CD8-positive, alpha-beta memory T cell (primary cell): ENCODE measurements around the gene IL17C. TPM values are rescaled to one million over a fixed set of nuclear protein-coding genes. Genes with fewer than 3 reads are reported as not detected.

Source experiments
- CTCF ChIA-PET: fragments of 350-600 bp; sonication (Branson Sonifier 250); formaldehyde crosslinking; loops from one replicate; lab custom pipeline; 2021; ENCODE audit warnings: antibody characterized with exemption; lab: Charles Lee
- POLR2A ChIA-PET: fragments of 350-600 bp; sonication (Branson Sonifier 250); formaldehyde crosslinking; loops from one replicate; lab custom pipeline; 2021; ENCODE audit warnings: antibody characterized with exemption; lab: Charles Lee
- DNase-seq, 5 donors: peaks; one replicate each; pipeline versions ENCODE4 v3.0.0 to v3.0.0-alpha.2; 2020 to 2022; ENCODE audit warnings: mixed read lengths in 1 of 5
- H3K27ac ChIP-seq: one replicate; pipeline ENCODE4 v1.7.0; 2013; ENCODE audit warnings: low read depth, mild to moderate bottlenecking, low read length, moderate library complexity
- H3K27me3 ChIP-seq: 2 replicates; pipeline ENCODE4 v1.7.0; 2013; ENCODE audit warnings: low read length, mild to moderate bottlenecking; ENCODE audit not compliant: insufficient read depth, poor library complexity, severe bottlenecking
- H3K36me3 ChIP-seq: 2 replicates; pipeline ENCODE4 v1.7.0; 2013; ENCODE audit warnings: mild to moderate bottlenecking, low read length, moderate library complexity; ENCODE audit not compliant: insufficient read depth
- H3K4me1 ChIP-seq: 2 replicates; pipeline ENCODE4 v1.7.0; 2013; ENCODE audit warnings: mild to moderate bottlenecking, low read length, moderate library complexity; ENCODE audit not compliant: insufficient read depth
- H3K4me3 ChIP-seq: 2 replicates; pipeline ENCODE4 v1.7.0; 2013; ENCODE audit warnings: mild to moderate bottlenecking, low read length
- H3K9me3 ChIP-seq: 2 replicates; pipeline ENCODE4 v1.7.0; 2013; ENCODE audit warnings: mild to moderate bottlenecking, low read length
- H3K27ac Mint-ChIP-seq, 8 donors: one replicate each; pipeline ENCODE4 v1.8.0; 2020 to 2021; ENCODE audit warnings: mixed read lengths in 8 of 8, mild to moderate bottlenecking in 6 of 8, inconsistent platforms in 3 of 8, moderate library complexity in 3 of 8
- H3K27me3 Mint-ChIP-seq, 2 donors: one replicate each; pipeline ENCODE4 v1.8.0; 2020 to 2021; ENCODE audit warnings: mixed read lengths in 2 of 2, mild to moderate bottlenecking in 1 of 2, moderate library complexity in 1 of 2
- H3K36me3 Mint-ChIP-seq, 3 donors: one replicate each; pipeline ENCODE4 v1.8.0; 2020 to 2021; ENCODE audit warnings: mixed read lengths in 3 of 3, inconsistent platforms in 1 of 3, mild to moderate bottlenecking in 1 of 3
- H3K4me1 Mint-ChIP-seq, 3 donors: one replicate each; pipeline ENCODE4 v1.8.0; 2020 to 2021; ENCODE audit warnings: mixed read lengths in 3 of 3, inconsistent platforms in 1 of 3, mild to moderate bottlenecking in 1 of 3
- H3K4me3 Mint-ChIP-seq, 7 donors: one replicate each; pipeline ENCODE4 v1.8.0; 2020 to 2021; ENCODE audit warnings: mixed read lengths in 7 of 7, mild to moderate bottlenecking in 6 of 7, moderate library complexity in 4 of 7, inconsistent platforms in 2 of 7
- H3K9me3 Mint-ChIP-seq, 5 donors: one replicate each; pipeline ENCODE4 v1.8.0; 2020 to 2022; ENCODE audit warnings: mixed read lengths in 5 of 5, mild to moderate bottlenecking in 3 of 5, moderate library complexity in 2 of 5, inconsistent platforms in 1 of 5
- polyA plus RNA-seq: library from polyadenylated mRNA; unstranded; fragments of 300-500 nt; fragmentation: Illumina TruSeq; gene quantifications from one replicate; pipeline ENCODE4 v1.2.3, GENCODE V29; 2021
- total RNA-seq, 2 experiments: library from RNA; stranded (reverse); gene quantifications; one replicate each; pipeline ENCODE4 v1.2.3, GENCODE V29; 2021

IL17C gene
- total and polyA plus RNA-seq, 3 experiments from 2014 or later: 0.22 TPM; not detected in 2

GRCh38 chr16:88617268-88618031 is 20.9 kb upstream of the IL17C start:
- H3K4me3 Mint-ChIP-seq: peak overlapping the region in 1 of 7 donors; percentile 35
- ChIA-PET CTCF (interaction anchor here (0.8 to 1.8 kb wide), 4 partner anchors 16 to 120 kb away, joined by 3 to 6 read pairs (median 4); no protein-coding TSS in a partner anchor), POLR2A (no interaction called here)
- peaks cover 0 to 2% (median 2%) of the 10 kb centered on the region in 5 donors for H3K9me3 Mint-ChIP-seq
- H3K27ac Mint-ChIP-seq: peak overlapping the region; percentile 97 to 100 (median 100)
- Histone ChIP-seq H3K27me3 (no peaks in the 10 kb centered on the region), H3K9me3 (no peaks in the 10 kb centered on the region), H3K4me1 (peaks cover 36% of the 10 kb centered on the region), H3K27ac (peak overlapping the region; percentile 80), H3K36me3 (peaks cover 21% of the 10 kb centered on the region), H3K4me3 (no peak overlapping the region)
- peaks cover 0 to 75% (median 13%) of the 10 kb centered on the region in 3 donors for H3K36me3 Mint-ChIP-seq
- peaks cover 0 to 4% of the 10 kb centered on the region in 2 donors for H3K27me3 Mint-ChIP-seq
- DNase-seq: no peak
- peaks cover 33 to 65% (median 51%) of the 10 kb centered on the region in 3 donors for H3K4me1 Mint-ChIP-seq

GRCh38 chr16:88618182-88618955 is 20.0 kb upstream of the IL17C start:
- ChIA-PET CTCF (interaction anchor here (0.9 to 3.2 kb wide), 5 partner anchors 15 to 119 kb away, joined by 3 to 17 read pairs (median 5); partner anchors contain the start of genes IL17C and ZC3H18), POLR2A (interaction anchor here (0.8 to 3.1 kb wide), 3 partner anchors 10 to 84 kb away, joined by 3 to 29 read pairs (median 26); no protein-coding TSS in a partner anchor)
- Mint-ChIP-seq H3K27ac (peak overlapping the region; percentile 97 to 100 (median 100)), H3K36me3 (peaks cover 0 to 75% (median 9%) of the 10 kb centered on the region in 3 donors), H3K27me3 (peaks cover 0 to 4% of the 10 kb centered on the region in 2 donors), H3K4me1 (peaks cover 33 to 65% (median 46%) of the 10 kb centered on the region in 3 donors), H3K4me3 (peak overlapping the region in 3 of 7 donors; percentile 26 to 77 (median 35)), H3K9me3 (peaks cover 0 to 2% (median 2%) of the 10 kb centered on the region in 5 donors)
- peaks cover 25% of the 10 kb centered on the region for H3K36me3 ChIP-seq
- no peaks in the 10 kb centered on the region for H3K9me3 ChIP-seq
- H3K4me1 ChIP-seq: peaks cover 36% of the 10 kb centered on the region
- H3K27me3 ChIP-seq: no peaks in the 10 kb centered on the region
- H3K27ac ChIP-seq: peak overlapping the region; percentile 80
- H3K4me3 ChIP-seq: no peak overlapping the region
- no peak for DNase-seq

- Histone ChIP-seq H3K9me3 (no peaks in the 10 kb centered on the region), H3K27me3 (no peaks in the 10 kb centered on the region), H3K27ac (peak overlapping the region; percentile 80), H3K4me1 (peaks cover 36% of the 10 kb centered on the region), H3K4me3 (no peak overlapping the region), H3K36me3 (peaks cover 32% of the 10 kb centered on the region)
- Mint-ChIP-seq H3K36me3 (peaks cover 0 to 78% (median 7%) of the 10 kb centered on the region in 3 donors), H3K27me3 (peaks cover 0 to 4% of the 10 kb centered on the region in 2 donors), H3K27ac (peak overlapping the region; percentile 97 to 100 (median 100)), H3K9me3 (peaks cover 0 to 2% (median 2%) of the 10 kb centered on the region in 5 donors), H3K4me1 (peaks cover 31 to 64% (median 41%) of the 10 kb centered on the region in 3 donors), H3K4me3 (peak overlapping the region in 6 of 7 donors; percentile 77 to 87 (median 81))
- no peak for DNase-seq
- ChIA-PET POLR2A (interaction anchor here (0.8 to 3.1 kb wide), 11 partner anchors 9 to 167 kb away, joined by 3 to 29 read pairs (median 5); partner anchors contain the start of genes IL17C, ZC3H18 and ZFPM1), CTCF (interaction anchor here (0.9 to 3.2 kb wide), 19 partner anchors 9 to 163 kb away, joined by 3 to 21 read pairs (median 4); partner anchors contain the start of genes IL17C, MVD and ZC3H18)
Observed at GRCh38 chr16:88618956-88619667, 19.3 kb upstream of the IL17C start.

- Mint-ChIP-seq H3K36me3 (peaks cover 0 to 79% (median 7%) of the 10 kb centered on the region in 3 donors), H3K4me3 (peak overlapping the region; percentile 74 to 87 (median 81)), H3K27me3 (peaks cover 0 to 4% of the 10 kb centered on the region in 2 donors), H3K9me3 (peaks cover 0 to 2% (median 2%) of the 10 kb centered on the region in 5 donors), H3K27ac (peak overlapping the region; percentile 97 to 100 (median 100)), H3K4me1 (peaks cover 31 to 64% (median 41%) of the 10 kb centered on the region in 3 donors)
- Histone ChIP-seq H3K4me3 (no peak overlapping the region), H3K4me1 (peaks cover 36% of the 10 kb centered on the region), H3K36me3 (peaks cover 37% of the 10 kb centered on the region), H3K27ac (peak overlapping the region; percentile 80), H3K27me3 (no peaks in the 10 kb centered on the region), H3K9me3 (no peaks in the 10 kb centered on the region)
- DNase-seq: peak; percentile 70 to 96 (median 85)
- ChIA-PET CTCF (interaction anchor here (0.7 to 3.2 kb wide), 18 partner anchors 10 to 238 kb away, joined by 3 to 21 read pairs (median 4); partner anchors contain the start of genes IL17C, MVD and ZC3H18), POLR2A (interaction anchor here (0.6 to 3.1 kb wide), 16 partner anchors 10 to 168 kb away, joined by 3 to 29 read pairs (median 4); partner anchors contain the start of genes IL17C, SNAI3, ZC3H18 and ZFPM1)
Observed at GRCh38 chr16:88619859-88620815, 18.2 kb upstream of the IL17C start.

GRCh38 chr16:88622125-88622524 is 16.2 kb upstream of the IL17C start:
- H3K27me3 Mint-ChIP-seq: peaks cover 0 to 4% of the 10 kb centered on the region in 2 donors
- CTCF ChIA-PET: no interaction called here

GRCh38 chr16:88622866-88623265 is 15.5 kb upstream of the IL17C start:
- Histone ChIP-seq H3K27me3 (no peaks in the 10 kb centered on the region), H3K36me3 (peaks cover 47% of the 10 kb centered on the region), H3K9me3 (no peaks in the 10 kb centered on the region), H3K27ac (no peak overlapping the region), H3K4me3 (no peak overlapping the region), H3K4me1 (peaks cover 36% of the 10 kb centered on the region)
- peaks cover 0 to 82% (median 3%) of the 10 kb centered on the region in 3 donors for H3K36me3 Mint-ChIP-seq
- ChIA-PET POLR2A (no interaction called here), CTCF (interaction anchor here (0.7 kb wide), 1 partner anchor 14 kb away, joined by 3 read pairs; no protein-coding TSS in a partner anchor)
- peak overlapping the region in 1 of 7 donors; percentile 12 for H3K4me3 Mint-ChIP-seq
- no peak for DNase-seq
- H3K4me1 Mint-ChIP-seq: peaks cover 28 to 52% (median 31%) of the 10 kb centered on the region in 3 donors
- peaks cover 0 to 4% of the 10 kb centered on the region in 2 donors for H3K27me3 Mint-ChIP-seq
- H3K9me3 Mint-ChIP-seq: peaks cover 0 to 2% (median 2%) of the 10 kb centered on the region in 5 donors
- peak overlapping the region; percentile 42 to 100 (median 82) for H3K27ac Mint-ChIP-seq

More at GRCh38 chr16:88622125-88622524, 16.2 kb upstream of the IL17C start:
- peaks cover 46% of the 10 kb centered on the region for H3K36me3 ChIP-seq
- POLR2A ChIA-PET: interaction anchor here (0.6 kb wide), 1 partner anchor 924 kb away, joined by 3 read pairs; no protein-coding TSS in a partner anchor
- no peaks in the 10 kb centered on the region for H3K9me3 ChIP-seq
- H3K4me3 ChIP-seq: no peak overlapping the region
- peak in 1 of 5 donors; percentile 39 for DNase-seq
- Mint-ChIP-seq H3K4me3 (no peak overlapping the region), H3K4me1 (peaks cover 28 to 59% (median 35%) of the 10 kb centered on the region in 3 donors), H3K27ac (peak overlapping the region; percentile 56 to 100 (median 99)), H3K36me3 (peaks cover 0 to 80% (median 3%) of the 10 kb centered on the region in 3 donors), H3K9me3 (peaks cover 0 to 2% (median 2%) of the 10 kb centered on the region in 5 donors)
- H3K4me1 ChIP-seq: peaks cover 36% of the 10 kb centered on the region
- H3K27ac ChIP-seq: no peak overlapping the region
- no peaks in the 10 kb centered on the region for H3K27me3 ChIP-seq
